Measurements from ENCODE around the gene SLC38A11.
A peak's percentile ranks its signal among the peaks of the same experiment; 100 is the strongest.

SLC38A11 gene

GRCh38 chr2:164969909-164970690 lies 14.8 kb upstream of the SLC38A11 start:
- DNase-seq: no peak

- DNase-seq: no peak
Measured at GRCh38 chr2:164967781-164968228, 12.5 kb upstream of the SLC38A11 start.

- DNase-seq: no peak
Measured at GRCh38 chr2:164967361-164967760, 12.0 kb upstream of the SLC38A11 start.

GRCh38 chr2:164964700-164965099 lies 9.4 kb upstream of the SLC38A11 start:
- no peak for DNase-seq

- no peak for DNase-seq
Measured at GRCh38 chr2:164960159-164960558, 4.8 kb upstream of the SLC38A11 start.

- no peak for DNase-seq
Measured at GRCh38 chr2:164954186-164954585, 1.1 kb downstream of the SLC38A11 start.

GRCh38 chr2:164953279-164953678 lies 2.0 kb downstream of the SLC38A11 start:
- no peak for DNase-seq

- no peak for DNase-seq
Measured at GRCh38 chr2:164952057-164952702, 3.1 kb downstream of the SLC38A11 start.

- DNase-seq: no peak
Measured at GRCh38 chr2:164948540-164948939, 6.8 kb downstream of the SLC38A11 start.

- DNase-seq: no peak
Measured at GRCh38 chr2:164947281-164947680, 8.0 kb downstream of the SLC38A11 start.

GRCh38 chr2:164943289-164943688 lies 12.0 kb downstream of the SLC38A11 start:
- no peak for DNase-seq

- no peak for DNase-seq
Measured at GRCh38 chr2:164937864-164938401, 17.4 kb downstream of the SLC38A11 start.

- peak; percentile 86 for DNase-seq
Measured at GRCh38 chr2:164935118-164936101, 19.9 kb downstream of the SLC38A11 start.

GRCh38 chr2:164934401-164935117 lies 20.8 kb downstream of the SLC38A11 start:
- peak; percentile 62 for DNase-seq

- DNase-seq: peak; percentile 94
Measured at GRCh38 chr2:164933671-164934189, 21.6 kb downstream of the SLC38A11 start.

GRCh38 chr2:164932377-164932776 lies 22.9 kb downstream of the SLC38A11 start:
- no peak for DNase-seq

- no peak for DNase-seq
Measured at GRCh38 chr2:164928101-164928673, 27.1 kb downstream of the SLC38A11 start.

- peak; percentile 91 for DNase-seq
Measured at GRCh38 chr2:164922134-164922533, 33.2 kb downstream of the SLC38A11 start.

- no peak for DNase-seq
Measured at GRCh38 chr2:164920430-164920829, 34.9 kb downstream of the SLC38A11 start.

- DNase-seq: peak; percentile 18
Measured at GRCh38 chr2:164917296-164917903, 37.9 kb downstream of the SLC38A11 start.

- DNase-seq: no peak
Measured at GRCh38 chr2:164915566-164915965, 39.8 kb downstream of the SLC38A11 start.

All from DMS153 (cell line).